Activated CD8-positive, alpha-beta memory T cell treated with anti-CD3 and anti-CD28 coated beads for 36 hours (primary cell): ENCODE data around the gene SIMC1. TPM values are rescaled to one million over a fixed set of nuclear protein-coding genes. Genes with fewer than 3 reads are reported as not detected.
"Not testable (repeated sequence)": the region's sequence is repeated elsewhere in the genome, so short reads cannot be mapped to it uniquely, and the experiment has no call there.

Experiments used
- CTCF ChIA-PET: fragments of 350-600 bp; sonication (Branson Sonifier 250); formaldehyde crosslinking; loops from one replicate; lab custom pipeline; 2021; ENCODE audit warnings: antibody characterized with exemption; lab: Charles Lee
- POLR2A ChIA-PET: fragments of 350-600 bp; sonication (Branson Sonifier 250); formaldehyde crosslinking; loops from one replicate; lab custom pipeline; 2021; ENCODE audit warnings: antibody characterized with exemption; lab: Charles Lee
- total RNA-seq, 2 experiments: library from RNA; stranded (reverse); gene quantifications; one replicate each; pipeline ENCODE4 v1.2.3, GENCODE V29; 2021

SIMC1 gene
- total RNA-seq, 2 experiments from 2014 or later: 22.5 to 24.5 TPM

DNA sequence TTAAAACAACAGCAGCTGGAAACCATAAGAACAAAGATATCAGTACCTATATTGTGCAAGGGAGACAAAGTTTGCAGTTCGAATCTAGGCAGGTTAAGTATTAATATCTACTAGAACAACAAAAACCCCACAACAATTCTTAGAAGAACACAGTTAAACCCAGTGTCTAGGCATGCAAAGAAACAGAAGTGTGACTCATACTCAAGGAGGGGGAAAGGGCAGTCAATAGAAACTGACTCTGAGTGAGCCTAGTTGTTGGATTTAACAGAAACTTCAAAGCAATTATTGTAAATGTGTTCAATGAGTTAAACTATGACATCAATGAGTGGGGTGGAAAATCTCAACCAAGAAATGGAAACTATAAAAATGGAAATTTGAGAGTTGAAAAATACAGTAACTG, 28.2 kb downstream of the SIMC1 start:
- POLR2A ChIA-PET, CTCF ChIA-PET: not testable (repeated sequence)

DNA sequence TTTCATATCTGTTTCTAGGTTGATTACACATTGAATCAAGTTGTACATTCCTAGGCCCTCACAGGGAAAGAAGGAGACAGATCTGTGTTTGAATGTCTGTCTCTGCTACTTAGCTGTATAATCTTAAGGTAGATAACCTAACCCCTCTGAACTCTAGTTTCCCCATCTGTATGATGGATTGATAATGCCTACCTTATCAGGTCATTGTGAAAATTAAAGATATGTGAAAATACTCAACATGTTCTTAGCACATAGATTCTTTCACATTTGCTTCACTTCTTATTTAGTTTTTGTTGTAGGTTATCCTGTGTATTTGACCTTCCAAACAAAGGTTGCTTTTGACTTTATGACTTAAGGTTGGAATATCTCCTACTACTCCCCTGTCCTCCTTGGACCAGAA, 50.8 kb downstream of the SIMC1 start:
- CTCF ChIA-PET, POLR2A ChIA-PET: not testable (repeated sequence)

DNA sequence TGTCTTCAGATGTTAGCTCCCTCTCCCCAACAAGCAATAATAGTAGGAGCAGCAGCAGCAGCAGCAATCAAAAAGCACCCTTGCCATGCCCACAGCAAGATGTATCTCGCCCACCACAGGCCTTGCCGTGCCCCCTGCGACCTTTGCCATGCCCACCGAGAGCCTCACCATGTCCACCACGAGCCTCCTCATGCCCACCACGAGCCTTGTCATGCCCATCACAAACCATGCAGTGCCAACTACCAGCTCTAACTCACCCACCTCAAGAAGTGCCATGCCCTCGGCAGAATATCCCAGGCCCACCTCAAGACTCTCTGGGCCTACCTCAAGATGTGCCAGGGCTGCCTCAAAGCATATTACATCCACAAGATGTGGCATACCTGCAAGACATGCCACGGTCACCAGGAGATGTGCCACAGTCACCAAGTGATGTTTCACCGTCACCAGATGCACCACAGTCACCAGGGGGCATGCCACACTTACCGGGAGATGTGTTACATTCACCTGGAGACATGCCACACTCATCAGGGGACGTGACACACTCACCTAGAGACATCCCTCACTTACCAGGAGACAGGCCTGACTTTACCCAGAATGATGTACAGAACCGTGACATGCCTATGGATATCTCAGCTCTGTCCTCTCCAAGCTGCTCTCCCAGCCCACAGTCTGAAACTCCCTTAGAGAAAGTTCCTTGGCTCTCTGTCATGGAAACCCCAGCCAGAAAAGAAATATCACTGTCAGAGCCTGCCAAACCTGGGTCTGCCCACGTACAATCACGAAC, 52.0 kb downstream of the SIMC1 start:
- POLR2A ChIA-PET, CTCF ChIA-PET: not testable (repeated sequence)

DNA sequence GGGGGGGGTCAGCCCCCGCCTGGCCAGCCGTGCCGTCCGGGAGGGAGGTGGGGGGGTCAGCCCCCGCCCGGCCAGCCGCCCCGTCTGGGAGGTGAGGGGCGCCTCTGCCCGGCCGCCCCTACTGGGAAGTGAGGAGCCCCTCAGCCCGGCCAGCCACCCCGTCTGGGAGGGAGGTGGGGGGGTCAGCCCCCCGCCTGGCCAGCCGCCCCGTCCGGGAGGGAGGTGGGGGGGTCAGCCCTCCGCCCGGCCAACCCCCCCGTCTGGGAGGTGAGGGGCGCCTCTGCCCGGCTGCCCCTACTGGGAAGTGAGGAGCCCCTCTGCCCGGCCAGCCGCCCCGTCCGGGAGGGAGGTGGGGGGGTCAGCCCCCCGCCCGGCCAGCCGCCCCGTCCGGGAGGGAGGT, 67.1 kb downstream of the SIMC1 start:
- POLR2A ChIA-PET, CTCF ChIA-PET: not testable (repeated sequence)

DNA sequence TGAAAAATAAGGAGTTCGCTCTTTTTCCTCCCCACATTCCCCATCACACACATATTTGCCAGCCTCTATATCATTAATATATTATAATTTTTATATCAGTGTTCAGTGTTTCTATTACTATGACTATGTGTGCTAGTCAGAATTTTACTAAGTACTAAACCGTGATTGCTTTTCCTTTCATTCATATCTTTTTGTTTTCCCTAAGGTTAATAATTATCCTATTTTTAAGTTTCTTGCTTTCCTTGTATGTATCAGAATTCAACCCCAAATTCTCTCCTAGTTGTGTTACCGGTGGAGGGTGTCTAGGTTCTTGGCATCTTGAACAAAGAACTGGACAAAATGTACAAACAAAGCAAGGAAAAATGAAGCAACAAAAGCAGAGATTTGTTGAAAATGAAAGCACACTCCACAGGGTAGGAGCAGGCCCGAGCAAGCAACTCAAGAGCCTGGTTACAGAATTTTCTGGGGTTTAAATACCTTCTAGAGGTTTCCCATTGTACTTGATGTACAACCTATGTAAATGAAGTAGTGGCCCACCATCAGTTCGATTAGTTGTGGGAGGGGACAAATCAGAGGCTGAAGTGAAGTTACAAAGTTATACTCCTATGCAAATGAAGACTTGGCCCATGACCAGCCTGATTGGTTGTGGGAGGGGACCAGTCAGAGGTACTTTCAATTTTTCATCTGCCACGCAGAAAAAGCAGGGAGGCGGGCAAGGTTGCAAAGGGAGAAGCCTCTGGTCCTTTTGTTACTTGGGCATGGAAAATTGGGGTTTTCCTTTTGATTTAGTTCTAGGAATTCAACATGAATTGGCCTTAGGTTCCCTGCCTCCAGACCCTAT, 79.5 kb downstream of the SIMC1 start:
- ChIA-PET CTCF (no interaction called here), POLR2A (no interaction called here)

DNA sequence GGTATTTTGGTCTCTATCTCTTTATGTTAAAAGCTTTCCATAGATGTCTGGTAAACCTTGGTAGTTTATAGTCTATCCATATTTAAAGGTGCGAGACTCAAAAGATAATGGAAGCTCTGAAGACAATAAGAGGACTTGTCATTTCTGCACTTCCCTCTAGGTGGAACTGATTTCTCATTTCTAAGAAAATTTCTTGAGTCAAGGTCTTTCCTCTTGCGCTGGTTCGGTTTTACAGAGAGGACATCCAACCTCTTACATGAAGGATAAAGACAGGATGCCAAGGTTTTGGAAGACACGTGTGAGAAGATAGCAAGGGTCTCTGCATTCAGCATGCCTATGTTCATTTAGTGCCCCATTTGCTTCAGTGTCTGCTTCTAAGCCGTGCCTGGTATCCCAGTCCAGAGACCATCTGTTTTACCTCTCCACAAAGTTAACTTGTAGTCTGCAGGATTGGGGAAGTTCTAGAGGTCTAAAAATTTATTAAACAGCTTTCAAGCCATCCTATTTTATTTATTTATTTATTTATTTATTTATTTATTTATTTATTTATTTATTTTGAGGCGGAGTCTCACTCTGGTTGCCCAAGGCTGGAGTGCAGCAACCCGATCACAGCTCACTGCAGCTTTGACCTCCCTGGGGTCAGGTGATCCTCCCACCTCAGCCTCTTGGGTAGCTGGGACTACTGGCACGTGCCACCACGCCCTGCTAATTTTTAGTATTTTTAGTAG, 81.8 kb downstream of the SIMC1 start:
- POLR2A ChIA-PET: no interaction called here
- CTCF ChIA-PET: no interaction called here

DNA sequence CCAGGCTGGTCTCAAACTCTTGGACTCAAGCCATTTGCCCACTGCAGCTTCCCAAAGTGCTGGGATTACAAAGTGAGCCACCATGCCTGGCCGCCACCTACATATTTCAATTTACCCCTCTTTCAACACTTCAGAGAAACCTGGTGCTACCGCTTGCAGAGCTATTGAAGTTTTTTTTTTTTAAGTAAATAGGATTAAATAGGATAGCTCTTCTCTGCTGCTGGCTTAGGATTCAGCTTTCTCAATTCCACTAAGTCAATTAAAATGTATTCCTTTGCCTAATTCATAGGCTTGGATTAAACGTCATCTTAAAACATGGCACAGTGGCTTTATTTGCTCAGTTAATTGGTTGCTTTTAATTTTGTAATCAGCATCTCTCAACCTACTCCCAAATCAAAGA, 82.4 kb downstream of the SIMC1 start:
- ChIA-PET CTCF (no interaction called here), POLR2A (no interaction called here)

DNA sequence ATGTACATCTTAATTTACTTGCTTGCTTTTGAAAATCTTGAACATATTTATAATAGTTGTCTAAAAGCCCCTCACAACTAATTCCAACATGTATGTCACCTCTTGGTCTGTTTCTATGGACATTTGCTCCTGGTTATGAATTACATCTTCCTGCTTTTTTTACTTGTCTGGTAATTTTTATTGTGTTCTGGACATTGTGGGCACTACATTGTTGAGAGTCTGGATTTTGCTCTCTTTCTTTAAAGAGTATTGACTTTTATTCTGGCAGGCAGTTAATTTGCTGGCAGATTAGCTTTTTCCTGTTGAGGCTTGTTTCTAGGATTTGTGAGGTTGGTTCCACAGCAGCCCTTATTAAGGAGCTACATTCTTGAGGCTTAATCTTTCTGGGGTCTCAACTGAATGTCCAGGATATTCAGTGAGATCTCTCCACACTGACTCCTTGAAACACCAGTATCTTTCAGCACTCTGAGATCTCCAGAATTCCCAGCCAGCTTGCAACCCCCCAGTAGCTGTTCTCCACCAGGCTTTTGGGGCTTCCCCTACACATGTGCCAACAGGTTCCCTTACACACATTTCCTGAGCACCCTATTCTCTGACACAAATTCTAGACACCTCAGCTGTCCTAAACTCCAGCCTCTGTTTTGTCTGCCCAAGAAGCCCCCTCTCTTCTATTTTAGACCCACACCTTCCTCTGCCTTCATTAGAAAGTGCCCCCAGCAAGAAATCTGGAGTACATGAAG, 96.0 kb downstream of the SIMC1 start:
- ChIA-PET POLR2A (no interaction called here), CTCF (interaction anchor here (0.7 kb wide), 1 partner anchor 14 kb away, joined by 4 read pairs; no protein-coding TSS in a partner anchor)

DNA sequence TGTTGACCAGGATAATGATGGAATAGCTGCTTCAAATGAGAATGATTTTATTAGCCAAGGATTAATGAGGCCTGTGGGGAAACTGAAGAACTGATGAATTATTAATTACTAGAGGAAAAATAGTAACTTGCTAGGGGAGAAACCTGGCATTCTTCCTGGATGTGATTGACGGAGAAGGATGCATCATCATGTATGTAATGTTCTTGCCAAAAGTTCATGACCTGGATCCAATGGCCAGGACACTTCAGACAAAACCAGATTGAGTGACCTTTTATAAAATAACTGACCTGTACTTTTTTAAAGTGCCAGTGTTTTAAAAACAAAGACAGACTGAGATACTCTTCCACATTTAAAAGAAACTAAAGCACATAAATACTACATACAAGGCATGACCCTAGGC, 99.7 kb downstream of the SIMC1 start:
- CTCF ChIA-PET: no interaction called here
- POLR2A ChIA-PET: no interaction called here

DNA sequence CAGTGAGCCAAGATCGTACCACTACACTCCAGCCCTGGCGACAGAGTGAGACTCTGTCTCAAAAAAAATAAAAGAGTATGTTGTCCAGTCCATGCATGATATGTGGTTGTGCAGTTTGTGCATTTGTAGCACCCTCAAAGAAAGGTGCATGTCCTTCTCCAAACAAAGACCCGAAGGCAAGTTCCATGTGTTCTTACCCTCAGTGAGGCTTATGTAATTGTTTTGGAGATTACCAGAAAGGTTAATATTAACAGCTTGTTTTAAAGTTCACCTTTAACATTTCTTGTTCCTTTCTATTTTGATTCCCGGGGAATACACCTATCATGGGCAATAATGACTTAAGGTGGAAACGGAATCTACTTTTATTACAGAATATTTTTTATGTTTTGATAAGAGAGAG, 101.1 kb downstream of the SIMC1 start:
- POLR2A ChIA-PET: no interaction called here
- CTCF ChIA-PET: no interaction called here

DNA sequence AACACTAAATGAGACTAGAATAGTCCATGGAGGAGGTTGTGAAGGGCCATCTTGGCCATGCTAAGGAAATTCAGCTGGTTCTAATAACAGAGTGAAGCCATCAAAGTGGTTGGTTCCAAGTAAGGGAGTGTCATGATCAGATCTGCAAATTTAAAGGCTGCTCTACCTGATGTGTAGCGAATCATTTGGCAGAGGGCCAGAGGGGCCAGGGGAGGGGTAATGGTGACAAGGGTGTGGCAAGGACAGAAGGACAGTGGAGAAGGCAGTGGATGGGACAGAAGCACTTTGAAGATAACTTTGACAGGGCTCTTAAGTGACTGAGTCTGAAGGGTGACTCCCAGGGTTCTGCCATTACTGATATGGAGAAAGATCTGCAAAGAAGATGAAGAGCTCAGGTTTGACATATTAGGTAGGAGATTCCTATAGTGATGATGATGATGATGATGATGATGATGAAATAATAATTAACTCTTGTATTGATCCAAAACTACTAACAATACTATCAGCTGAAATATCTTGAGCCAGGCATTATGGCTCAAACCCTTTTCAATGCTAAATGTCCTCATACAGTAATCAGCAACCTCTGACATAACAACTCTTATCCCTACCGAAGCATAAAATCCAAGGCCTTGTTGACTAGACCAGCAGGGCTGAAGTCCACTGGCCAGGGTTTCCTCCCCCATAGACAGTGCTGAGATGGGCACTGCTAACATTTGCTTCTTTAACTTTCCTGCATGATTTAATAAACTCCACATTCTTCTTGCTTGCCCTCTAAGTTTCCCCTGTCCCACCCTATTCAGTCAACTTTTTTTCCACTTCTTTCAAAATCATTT, 103.3 kb downstream of the SIMC1 start:
- CTCF ChIA-PET: no interaction called here
- POLR2A ChIA-PET: no interaction called here

DNA sequence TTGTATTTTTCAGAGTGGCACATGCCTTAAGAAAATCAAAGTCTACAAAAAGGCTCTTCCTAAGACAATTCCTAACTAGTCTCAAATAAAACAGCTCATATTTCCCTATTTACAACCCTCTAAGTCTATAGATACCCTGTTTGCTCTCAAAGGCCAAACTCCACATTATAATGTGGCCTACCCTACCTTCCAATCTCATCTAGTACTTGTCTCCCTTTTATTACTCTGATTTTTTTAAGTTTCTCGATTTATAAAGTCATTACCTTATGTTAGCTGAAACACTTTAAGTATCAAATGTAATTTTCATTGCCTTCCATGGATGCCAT, 103.9 kb downstream of the SIMC1 start:
- CTCF ChIA-PET: no interaction called here
- POLR2A ChIA-PET: no interaction called here

DNA sequence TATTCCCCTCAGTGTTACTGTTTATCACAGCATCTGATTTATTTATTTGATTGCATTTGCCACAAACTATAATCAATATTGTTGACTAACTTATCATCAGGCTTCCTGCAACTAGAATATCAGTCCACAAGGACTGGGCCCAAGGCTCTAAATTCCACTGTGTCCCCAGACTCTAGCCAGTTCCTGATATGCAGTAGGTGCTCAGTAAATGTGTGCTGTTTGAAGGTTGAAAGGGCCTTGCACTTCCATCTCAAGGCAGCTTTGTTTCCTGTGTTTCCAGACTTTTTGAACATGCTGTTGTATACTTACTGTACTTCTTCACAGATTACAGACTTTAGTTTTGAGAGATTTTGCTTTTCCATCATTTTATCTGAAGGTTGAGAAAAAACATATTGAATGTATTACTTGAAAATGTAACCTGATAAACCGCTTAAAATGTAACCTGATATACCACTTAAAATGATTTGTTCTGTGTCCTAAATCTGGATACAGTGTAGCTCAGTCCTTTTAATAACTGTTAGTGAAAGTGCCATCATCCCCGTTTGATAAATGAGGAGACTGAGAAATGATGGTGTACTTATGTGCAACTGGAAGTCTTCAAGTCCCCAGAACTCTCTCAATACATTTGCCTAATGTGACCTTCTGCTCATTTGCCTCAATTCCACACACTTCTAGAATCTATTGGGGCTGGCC, 104.7 kb downstream of the SIMC1 start:
- POLR2A ChIA-PET: no interaction called here
- CTCF ChIA-PET: no interaction called here

DNA sequence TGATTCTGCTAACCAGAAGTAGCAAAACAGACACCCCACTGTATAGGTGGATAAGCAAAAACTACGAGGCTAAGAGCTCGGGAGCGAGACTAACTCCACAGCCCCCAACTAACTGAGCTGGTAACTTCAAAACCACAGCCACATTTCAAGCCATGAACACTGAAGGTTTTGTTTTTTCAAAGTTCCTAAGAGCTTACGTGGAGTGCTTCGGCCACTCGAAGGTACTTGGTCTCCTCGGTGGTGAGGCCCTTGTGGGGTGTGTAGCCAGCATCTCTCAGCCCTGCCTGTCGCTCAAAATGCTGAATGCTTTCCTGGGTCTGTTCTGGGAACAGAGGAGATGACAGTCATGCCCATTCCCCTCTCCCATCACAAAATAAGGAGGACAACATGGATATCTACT, 112.2 kb downstream of the SIMC1 start:
- CTCF ChIA-PET: no interaction called here
- POLR2A ChIA-PET: no interaction called here

DNA sequence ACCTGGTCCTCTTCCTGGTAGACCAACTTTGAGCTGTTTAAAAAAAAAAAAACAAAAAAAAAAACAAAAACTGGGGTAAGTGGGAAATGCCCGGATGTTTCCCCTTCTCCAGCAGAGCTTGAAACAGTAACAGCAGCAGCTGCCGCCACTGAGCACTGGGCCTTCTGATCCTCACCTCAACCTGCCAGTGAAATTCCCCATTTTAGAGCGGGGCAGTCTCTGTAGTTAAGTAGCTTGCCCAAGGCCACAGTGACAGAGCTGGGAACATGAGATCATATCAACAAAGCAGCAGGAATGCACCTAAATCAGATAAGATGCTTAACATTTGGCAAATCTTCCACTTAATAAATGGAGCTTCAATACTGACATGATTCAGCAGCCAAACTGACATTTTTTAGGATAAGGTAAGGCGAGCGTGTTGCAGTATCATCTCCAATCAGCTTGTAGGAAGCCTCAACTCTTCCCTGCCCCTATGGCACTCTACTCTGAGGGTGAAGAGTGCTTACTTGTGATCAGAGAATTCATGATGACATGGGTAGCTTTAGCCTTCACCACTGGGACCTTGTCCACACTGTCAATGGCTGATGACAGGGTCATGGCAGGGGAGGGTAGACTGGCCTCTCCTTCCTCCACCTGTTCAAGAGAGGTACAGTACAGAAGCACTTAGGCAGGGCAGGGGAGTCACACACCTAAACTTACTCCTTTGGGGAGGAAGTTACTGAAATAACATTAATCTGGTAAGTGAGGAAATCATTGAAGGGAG, 114.1 kb downstream of the SIMC1 start:
- ChIA-PET CTCF (no interaction called here), POLR2A (no interaction called here)

DNA sequence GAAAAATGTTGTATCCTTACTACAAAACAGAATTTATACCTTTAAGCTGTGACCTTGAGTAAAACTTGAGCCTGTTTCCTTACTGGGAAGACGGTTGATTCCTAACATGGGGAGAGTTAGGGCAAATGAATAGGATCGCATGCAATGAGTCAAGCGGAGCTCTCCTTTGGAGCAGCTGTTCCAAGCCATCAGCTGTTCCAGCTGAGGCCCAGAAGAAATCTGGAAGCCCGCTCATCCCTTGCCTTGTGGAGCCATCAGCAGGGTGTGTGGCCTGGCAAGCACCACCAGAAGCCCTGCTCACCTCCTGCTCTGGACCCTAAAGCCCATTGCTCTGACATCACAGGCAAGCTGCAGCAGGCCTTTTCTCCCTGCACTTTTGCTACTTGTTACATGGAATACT, 115.3 kb downstream of the SIMC1 start:
- POLR2A ChIA-PET: no interaction called here
- CTCF ChIA-PET: no interaction called here

DNA sequence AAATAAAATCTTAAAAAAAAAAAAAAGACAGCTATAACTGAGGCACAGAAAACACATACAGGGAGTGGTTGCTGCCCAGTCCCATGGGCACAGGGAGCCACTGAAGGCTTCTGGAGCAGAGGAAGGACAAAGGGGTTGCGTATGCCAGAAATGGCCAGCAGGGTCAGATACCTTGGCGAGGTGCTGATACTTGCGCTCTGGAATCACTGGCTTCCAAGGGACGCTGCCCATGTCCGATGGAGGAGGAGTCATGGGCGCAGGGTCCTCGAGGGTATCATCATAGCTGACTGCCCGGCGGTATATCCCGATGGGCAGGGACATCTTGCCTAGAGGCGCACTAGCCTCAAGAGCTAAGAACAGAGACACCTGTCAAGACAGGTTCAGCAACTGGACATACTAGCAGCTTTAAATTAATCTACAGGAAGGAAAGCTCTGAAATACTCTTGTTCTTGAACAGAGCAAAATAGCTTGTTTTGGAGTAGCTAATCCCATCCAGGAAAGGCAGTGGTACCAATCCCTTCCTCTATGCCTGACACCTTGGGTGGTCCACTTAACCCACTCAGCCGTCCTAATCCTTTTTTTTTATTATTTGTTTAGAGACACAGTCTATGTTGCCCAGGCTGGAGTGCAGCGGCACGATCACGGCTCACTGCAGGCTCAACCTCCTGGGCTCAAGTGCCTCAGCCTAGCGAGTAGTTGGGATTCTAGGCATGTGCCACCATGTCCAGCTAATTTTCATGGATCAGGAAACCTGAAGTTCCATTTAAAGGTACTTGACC, 117.4 kb downstream of the SIMC1 start:
- ChIA-PET CTCF (no interaction called here), POLR2A (no interaction called here)
